Measurements from ENCODE around the gene PCDH9.

DNA sequence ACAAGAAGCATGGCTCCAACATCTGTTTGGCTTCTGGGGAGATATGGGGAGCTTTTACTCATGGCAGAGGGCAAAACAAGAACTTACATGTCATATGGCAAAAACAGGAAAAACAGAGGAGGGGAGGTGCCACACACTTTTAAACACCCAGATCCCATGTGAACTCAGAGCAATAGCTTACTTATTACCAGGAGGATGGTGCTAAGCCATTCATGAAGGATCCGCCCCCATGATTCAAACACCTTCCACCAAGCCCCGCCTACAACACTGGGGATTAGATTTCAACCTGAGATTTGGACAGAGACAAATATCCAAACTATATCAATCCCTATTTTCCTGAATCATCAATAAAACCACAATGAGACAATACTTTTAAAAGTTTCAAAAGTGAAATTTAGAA is 712.1 kb downstream of the PCDH9 start:
- TF ChIP-seq, protein P1, sequence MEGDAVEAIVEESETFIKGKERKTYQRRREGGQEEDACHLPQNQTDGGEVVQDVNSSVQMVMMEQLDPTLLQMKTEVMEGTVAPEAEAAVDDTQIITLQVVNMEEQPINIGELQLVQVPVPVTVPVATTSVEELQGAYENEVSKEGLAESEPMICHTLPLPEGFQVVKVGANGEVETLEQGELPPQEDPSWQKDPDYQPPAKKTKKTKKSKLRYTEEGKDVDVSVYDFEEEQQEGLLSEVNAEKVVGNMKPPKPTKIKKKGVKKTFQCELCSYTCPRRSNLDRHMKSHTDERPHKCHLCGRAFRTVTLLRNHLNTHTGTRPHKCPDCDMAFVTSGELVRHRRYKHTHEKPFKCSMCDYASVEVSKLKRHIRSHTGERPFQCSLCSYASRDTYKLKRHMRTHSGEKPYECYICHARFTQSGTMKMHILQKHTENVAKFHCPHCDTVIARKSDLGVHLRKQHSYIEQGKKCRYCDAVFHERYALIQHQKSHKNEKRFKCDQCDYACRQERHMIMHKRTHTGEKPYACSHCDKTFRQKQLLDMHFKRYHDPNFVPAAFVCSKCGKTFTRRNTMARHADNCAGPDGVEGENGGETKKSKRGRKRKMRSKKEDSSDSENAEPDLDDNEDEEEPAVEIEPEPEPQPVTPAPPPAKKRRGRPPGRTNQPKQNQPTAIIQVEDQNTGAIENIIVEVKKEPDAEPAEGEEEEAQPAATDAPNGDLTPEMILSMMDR (IDR thresholded peaks at IDR 0.05): no peak
- no peak for TF ChIP-seq POLR2A (IDR thresholded peaks at IDR 0.05)

Data from right lobe of liver (tissue), 4 donors.